ENCODE data around the gene NEK10.

The NEK10 gene

GRCh38 chr3:27184261-27184660, 184.9 kb downstream of the NEK10 start:
- no peak overlapping the region for H3K4me3 ChIP-seq (ENCODE audit: low read length)
- TF ChIP-seq CTCF (conservative IDR thresholded peaks at IDR 0.05; ENCODE audit: low read length) = no peak
- DNase-seq (ENCODE audit: low read depth) = no peak

GRCh38 chr3:27176256-27176655, 192.9 kb downstream of the NEK10 start:
- TF ChIP-seq CTCF (conservative IDR thresholded peaks at IDR 0.05; ENCODE audit: low read length) = no peak
- no peak for DNase-seq (ENCODE audit: low read depth)
- no peak overlapping the region for H3K4me3 ChIP-seq (ENCODE audit: low read length)

GRCh38 chr3:27174530-27174929, 194.7 kb downstream of the NEK10 start:
- H3K4me3 ChIP-seq (ENCODE audit: low read length) = no peak overlapping the region
- TF ChIP-seq CTCF (conservative IDR thresholded peaks at IDR 0.05; ENCODE audit: low read length) = no peak
- DNase-seq (ENCODE audit: low read depth) = no peak

- no peak for DNase-seq (ENCODE audit: low read depth)
- no peak for TF ChIP-seq CTCF (conservative IDR thresholded peaks at IDR 0.05; ENCODE audit: low read length)
- no peak overlapping the region for H3K4me3 ChIP-seq (ENCODE audit: low read length)
Observed at GRCh38 chr3:27171113-27171512, 198.1 kb downstream of the NEK10 start.

GRCh38 chr3:27166888-27167287, 202.3 kb downstream of the NEK10 start:
- TF ChIP-seq CTCF (conservative IDR thresholded peaks at IDR 0.05; ENCODE audit: low read length) = no peak
- no peak overlapping the region for H3K4me3 ChIP-seq (ENCODE audit: low read length)
- peak; percentile 100 for DNase-seq (ENCODE audit: low read depth)

GRCh38 chr3:27165321-27165721, 203.9 kb downstream of the NEK10 start:
- H3K4me3 ChIP-seq (ENCODE audit: low read length) = no peak overlapping the region
- TF ChIP-seq CTCF (conservative IDR thresholded peaks at IDR 0.05; ENCODE audit: low read length) = no peak; the same call in 1 of the 2 replicates
- DNase-seq (ENCODE audit: low read depth) = peak; percentile 97

GRCh38 chr3:27160779-27161287, 208.3 kb downstream of the NEK10 start:
- H3K4me3 ChIP-seq (ENCODE audit: low read length) = no peak overlapping the region
- no peak for DNase-seq (ENCODE audit: low read depth)
- TF ChIP-seq CTCF (conservative IDR thresholded peaks at IDR 0.05; ENCODE audit: low read length) = no peak
